ENCODE measurements around the gene WASL.

DNA sequence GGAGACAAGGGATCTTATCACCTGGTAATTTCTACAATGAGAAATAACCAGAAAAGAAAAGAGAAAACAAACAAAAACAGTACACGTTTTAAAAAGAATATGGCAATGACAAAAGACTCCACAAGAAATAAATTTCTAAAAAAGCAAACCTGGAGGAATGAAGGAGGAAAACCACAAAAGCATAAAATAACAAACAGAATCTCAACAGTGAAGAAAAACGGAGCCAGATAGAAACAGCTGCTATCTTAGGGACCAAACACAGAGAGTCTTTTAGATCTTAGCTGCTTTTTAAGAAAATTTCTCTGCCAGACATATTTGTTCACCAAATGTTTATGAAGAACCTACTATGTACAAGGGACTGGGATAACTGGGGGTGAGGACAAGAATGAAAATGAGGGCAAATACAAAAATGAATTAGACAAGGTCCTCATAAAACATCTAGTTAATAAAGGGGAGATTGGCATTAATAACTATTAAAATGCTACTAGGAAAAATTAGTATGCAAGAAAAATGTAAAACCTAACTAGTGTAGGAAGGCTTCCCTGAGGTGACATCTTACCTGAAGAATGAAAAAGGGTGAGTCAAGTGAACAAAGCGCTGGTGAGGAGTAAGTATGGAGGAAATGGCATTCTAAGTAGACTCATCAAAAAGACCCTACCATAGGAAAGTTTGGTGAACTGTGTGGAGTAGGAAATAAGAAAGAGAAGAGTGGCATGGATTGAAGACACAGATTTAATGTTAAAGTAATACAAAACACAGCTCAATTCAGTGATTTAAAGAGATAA lies 34.3 kb downstream of the WASL start:
- TF ChIP-seq, protein P1, sequence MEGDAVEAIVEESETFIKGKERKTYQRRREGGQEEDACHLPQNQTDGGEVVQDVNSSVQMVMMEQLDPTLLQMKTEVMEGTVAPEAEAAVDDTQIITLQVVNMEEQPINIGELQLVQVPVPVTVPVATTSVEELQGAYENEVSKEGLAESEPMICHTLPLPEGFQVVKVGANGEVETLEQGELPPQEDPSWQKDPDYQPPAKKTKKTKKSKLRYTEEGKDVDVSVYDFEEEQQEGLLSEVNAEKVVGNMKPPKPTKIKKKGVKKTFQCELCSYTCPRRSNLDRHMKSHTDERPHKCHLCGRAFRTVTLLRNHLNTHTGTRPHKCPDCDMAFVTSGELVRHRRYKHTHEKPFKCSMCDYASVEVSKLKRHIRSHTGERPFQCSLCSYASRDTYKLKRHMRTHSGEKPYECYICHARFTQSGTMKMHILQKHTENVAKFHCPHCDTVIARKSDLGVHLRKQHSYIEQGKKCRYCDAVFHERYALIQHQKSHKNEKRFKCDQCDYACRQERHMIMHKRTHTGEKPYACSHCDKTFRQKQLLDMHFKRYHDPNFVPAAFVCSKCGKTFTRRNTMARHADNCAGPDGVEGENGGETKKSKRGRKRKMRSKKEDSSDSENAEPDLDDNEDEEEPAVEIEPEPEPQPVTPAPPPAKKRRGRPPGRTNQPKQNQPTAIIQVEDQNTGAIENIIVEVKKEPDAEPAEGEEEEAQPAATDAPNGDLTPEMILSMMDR (conservative IDR thresholded peaks at IDR 0.05; ENCODE audit: low read length) = no peak
- TF ChIP-seq EZH2phosphoT487 (IDR thresholded peaks at IDR 0.05; ENCODE audit: borderline replicate concordance, low read depth, low read length) = no peak
